SJSA1 (cell line): ENCODE results near the gene MAN1A2. TPM values are rescaled to one million over a fixed set of nuclear protein-coding genes. Genes with fewer than 3 reads are reported as not detected.

ENCODE experiments used
- DNase-seq, 2 experiments: peaks; one replicate each; pipeline ENCODE4 v3.0.0-alpha.2; 2015 to 2020; ENCODE audit warnings: low spot score in 2 of 2, low read depth in 1 of 2
- H3K27ac ChIP-seq: fragments of 250-450 bp; sonication (Bioruptor Pico); 2 replicates; pipeline ENCODE4 v1.5.1; 2020; ENCODE audit warnings: mild to moderate bottlenecking, moderate library complexity
- H3K27me3 ChIP-seq: fragments of 250-450 bp; sonication (Bioruptor Pico); replicated peaks from 2 replicates; pipeline ENCODE4 v1.5.1; 2020; ENCODE audit warnings: mild to moderate bottlenecking, moderate library complexity
- H3K36me3 ChIP-seq: fragments of 250-450 bp; sonication (Bioruptor Pico); 2 replicates; pipeline ENCODE4 v1.5.1; 2020; ENCODE audit warnings: mild to moderate bottlenecking
- H3K4me1 ChIP-seq: fragments of 250-450 bp; sonication (Bioruptor Pico); replicated peaks from 2 replicates; pipeline ENCODE4 v1.6.1; 2021; ENCODE audit warnings: mild to moderate bottlenecking
- H3K4me3 ChIP-seq: fragments of 250-450 bp; sonication (Bioruptor Pico); 2 replicates; pipeline ENCODE4 v1.5.1; 2020; ENCODE audit warnings: mild to moderate bottlenecking
- H3K9me3 ChIP-seq: fragments of 250-450 bp; sonication (Bioruptor Pico); replicated peaks from 2 replicates; pipeline ENCODE4 v1.5.1; 2020; ENCODE audit warnings: mild to moderate bottlenecking
- total RNA-seq: library from RNA; depleted of rRNA; stranded (reverse); fragments of >200 nt; shearing (Covaris generic); gene quantifications from 2 replicates; pipeline ENCODE4 v1.2.3, GENCODE V29; 2014; rRNA removed

Gene MAN1A2
- total RNA-seq, 1 experiment from 2014 or later = 44.6 TPM

DNA sequence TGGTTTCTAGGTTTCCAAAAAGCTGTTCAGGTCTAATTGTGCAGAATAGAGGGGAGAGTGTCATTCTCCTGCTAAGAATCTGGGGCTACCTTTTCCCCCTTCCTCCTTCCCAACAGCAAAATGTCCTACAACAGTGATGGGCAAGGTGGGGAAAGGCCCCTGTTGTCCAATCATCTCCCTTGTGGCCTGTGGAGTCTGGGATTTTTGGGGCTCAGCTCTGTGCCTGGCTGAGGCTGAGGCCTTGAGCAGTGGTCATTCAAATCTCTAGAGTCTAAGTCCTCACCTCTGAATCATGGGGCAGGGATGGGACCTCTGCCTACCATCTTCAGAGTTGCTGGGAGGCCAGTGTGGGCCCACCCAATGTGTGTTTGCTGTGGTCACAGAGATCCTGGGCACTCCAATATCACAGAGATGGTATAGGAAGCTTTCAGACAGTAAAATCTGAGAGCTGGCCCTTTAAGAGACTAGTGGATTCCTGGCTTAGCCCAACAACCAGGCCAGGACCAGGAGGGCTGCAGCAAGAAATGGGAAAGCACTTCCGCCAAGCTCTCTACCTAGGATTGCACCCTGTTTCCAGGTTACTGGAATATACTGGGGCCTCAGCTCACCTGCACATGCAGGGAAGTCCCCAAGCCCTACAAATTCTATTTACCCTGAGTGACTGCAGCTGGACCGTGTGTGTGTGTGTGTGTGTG is 210.1 kb downstream of the MAN1A2 start:
- no peaks in the 10 kb centered on the region for H3K4me1 ChIP-seq
- H3K27ac ChIP-seq = no peak overlapping the region
- DNase-seq = no peak
- no peaks in the 10 kb centered on the region for H3K9me3 ChIP-seq
- H3K4me3 ChIP-seq = no peak overlapping the region
- H3K36me3 ChIP-seq = no peaks in the 10 kb centered on the region
- H3K27me3 ChIP-seq = no peaks in the 10 kb centered on the region

DNA sequence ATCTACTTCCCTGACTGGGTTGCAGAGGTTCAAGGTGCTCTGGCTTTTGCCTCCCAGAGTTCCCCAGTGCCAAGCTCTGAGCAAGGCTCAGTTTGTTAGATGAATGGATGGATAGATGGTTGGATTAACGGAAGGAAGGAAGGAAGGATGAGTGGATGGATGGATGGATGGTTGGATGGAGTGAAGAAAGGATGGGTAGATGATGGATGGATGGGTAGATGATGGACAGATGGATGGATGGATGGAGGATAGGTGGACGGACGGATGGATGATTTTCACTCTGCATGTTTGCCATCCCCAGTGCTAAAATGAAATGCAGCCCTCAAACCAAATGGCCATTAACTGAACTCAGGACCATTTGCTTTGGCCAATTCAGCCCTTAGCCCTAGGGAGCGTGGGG is 211.2 kb downstream of the MAN1A2 start:
- Histone ChIP-seq H3K27ac (no peak overlapping the region), H3K4me3 (no peak overlapping the region), H3K36me3 (no peaks in the 10 kb centered on the region), H3K9me3 (no peaks in the 10 kb centered on the region), H3K27me3 (no peaks in the 10 kb centered on the region), H3K4me1 (no peaks in the 10 kb centered on the region)
- DNase-seq = no peak

Other genes with a start within 250 kb of the MAN1A2 start
- 1.6 and 2.3 TPM in 2 replicates for gene TRIM45, start 245.7 kb upstream of the MAN1A2 start, total RNA-seq
- not detected in 2 replicates for gene VTCN1, start 156.5 kb upstream of the MAN1A2 start, total RNA-seq
- 0.53 and 0.92 TPM in 2 replicates for gene TENT5C, start 238.6 kb downstream of the MAN1A2 start, total RNA-seq